GM19395 (cell line): ENCODE measurements around the gene PPP1R8.
A peak's percentile ranks its signal among the peaks of the same experiment; 100 is the strongest.
"Not testable (repeated sequence)": the region's sequence is repeated elsewhere in the genome, so short reads cannot be mapped to it uniquely, and the experiment has no call there.

Source experiments
- ATAC-seq: cut with Tn5 transposase; IDR thresholded peaks from one replicate; pipeline ENCODE4 v1.9.1; 2021; ENCODE audit warnings: mild to moderate bottlenecking, moderate library complexity; ENCODE audit not compliant: unreplicated experiment

Gene PPP1R8

DNA sequence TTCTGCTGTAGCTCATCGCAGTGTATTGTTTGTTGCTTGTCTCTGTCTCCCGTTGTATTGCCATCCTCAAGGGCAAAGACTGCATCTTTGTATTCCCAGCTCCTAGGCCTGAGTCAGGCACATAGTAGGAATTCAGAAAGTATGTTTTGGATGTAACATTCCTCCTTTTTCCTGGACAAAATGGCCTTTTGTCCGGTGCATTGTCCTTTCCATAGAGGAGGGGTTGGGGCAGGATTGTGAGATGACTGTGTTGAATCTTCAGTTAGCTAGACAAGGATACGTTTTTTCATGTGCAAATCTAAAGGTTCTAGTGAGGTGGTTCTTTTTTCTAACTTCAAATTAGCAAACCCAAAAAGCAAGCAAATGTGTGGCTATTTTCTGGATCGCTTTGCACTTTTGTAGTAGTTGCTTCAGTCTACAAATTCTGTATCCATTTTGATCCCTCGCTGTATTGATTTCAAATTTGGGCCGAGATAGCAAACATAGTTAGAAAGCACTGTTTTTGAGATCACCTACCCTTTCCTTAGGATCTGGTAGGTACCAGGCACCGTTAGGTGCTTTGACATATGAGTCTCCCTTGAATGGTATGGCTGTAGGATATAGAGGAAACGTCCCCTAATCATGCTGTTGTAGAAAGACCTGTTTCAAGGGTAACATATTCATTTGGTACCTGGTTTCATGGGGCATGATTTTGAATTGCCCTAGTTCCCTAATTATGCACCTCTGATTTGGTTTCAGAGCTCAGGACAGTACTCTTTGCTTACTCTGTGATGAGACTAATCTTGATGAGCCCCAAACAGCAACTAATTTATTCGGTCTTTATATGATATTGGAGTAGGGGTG, 1.2 kb downstream of the PPP1R8 start:
- ATAC-seq, result no peak

- ATAC-seq, result no peak
These were observed 2.2 kb downstream of the PPP1R8 start for GRCh38 chr1:27832762-27833161.

DNA sequence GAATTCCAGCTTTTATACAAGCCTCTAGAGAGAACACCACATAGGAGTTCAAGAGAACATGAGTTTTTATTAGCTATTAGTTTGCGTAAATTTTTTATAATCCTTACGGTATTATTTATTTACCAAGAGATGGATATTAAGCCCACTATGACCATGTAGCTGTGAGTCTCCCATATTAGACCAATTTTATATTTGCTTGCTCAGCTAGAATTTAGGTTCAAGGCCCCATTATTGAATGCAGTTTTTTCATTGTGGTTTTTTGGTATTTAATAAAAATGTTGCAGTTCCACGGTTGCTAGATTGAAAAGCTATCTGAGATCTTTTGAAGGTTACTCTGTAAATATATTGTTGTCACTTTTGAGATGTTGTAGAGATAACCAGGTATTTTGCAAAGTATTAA, 2.9 kb downstream of the PPP1R8 start:
- ATAC-seq, result no peak

- no peak for ATAC-seq
These were observed 4.5 kb downstream of the PPP1R8 start for GRCh38 chr1:27835046-27835445.

- ATAC-seq, result no peak
These were observed 4.9 kb downstream of the PPP1R8 start for GRCh38 chr1:27835501-27835900.

- no peak for ATAC-seq
These were observed 19.4 kb downstream of the PPP1R8 start for GRCh38 chr1:27849951-27850350.

DNA sequence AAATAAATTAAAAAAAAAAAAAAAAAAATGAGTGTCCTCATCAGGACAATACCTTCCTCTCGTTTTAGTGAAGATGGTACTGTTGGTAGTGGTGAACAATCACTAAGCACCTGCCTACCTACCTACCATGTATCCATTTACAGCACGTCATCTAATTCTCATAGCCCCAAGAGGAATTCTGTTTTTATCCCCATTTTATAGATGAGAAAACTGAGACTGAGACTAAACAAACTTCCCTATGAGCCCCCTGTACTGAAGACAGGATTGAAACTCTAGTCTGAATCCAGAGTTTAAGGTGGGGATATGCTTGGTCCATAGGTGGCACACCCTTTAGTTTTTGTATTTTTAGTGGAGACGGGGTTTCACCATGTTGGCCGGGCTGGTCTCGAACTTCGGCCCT, 24.5 kb downstream of the PPP1R8 start:
- no peak for ATAC-seq

GRCh38 chr1:27856561-27857343, 26.2 kb downstream of the PPP1R8 start:
- no peak for ATAC-seq

- ATAC-seq, result not testable (repeated sequence)
These were observed 27.0 kb downstream of the PPP1R8 start for GRCh38 chr1:27857552-27857951.

DNA sequence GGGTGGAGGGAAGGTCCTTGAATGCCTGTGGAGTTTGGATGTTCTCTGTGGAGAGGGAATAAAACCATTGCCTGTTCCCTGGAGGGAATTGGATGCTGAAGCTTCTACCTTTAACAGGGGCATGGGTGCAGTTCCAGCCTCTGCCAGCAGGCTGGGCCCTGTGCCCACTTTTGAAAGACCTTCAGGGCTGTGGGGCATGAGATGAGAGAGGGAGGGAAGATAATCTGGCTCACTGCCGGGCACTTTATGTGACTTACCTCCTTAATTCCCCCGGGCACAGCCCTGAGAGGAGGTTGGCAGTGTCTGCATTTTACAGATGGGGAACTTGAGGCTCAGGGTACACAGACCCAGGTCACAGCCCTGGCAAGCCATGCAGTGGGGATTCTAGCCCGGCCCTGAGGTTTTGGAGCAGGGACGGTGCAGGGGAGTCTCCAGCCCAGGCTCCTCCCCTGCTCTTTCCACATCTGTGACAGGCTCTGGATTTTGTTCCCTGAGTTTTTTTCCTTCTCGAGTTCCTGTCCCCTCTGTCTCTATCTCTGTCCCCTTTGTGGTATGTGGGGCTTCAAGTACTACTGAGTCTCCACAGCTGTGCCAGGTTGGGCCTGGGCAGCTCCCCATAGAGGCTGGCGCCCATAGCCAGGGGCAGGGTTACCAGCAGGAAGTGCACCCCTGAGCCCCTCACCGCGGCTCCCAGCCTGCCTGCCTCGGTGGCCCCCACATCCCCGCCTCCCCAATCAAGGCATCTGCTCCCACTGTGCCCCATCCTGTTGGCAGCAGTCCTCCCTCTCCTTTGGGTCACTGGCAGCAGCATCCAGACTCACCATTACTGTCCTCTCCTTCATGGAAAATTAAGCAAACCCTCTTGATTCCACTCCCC, 27.7 kb downstream of the PPP1R8 start:
- peak; percentile 72 for ATAC-seq

GRCh38 chr1:27858949-27859576, 28.5 kb downstream of the PPP1R8 start:
- ATAC-seq, result no peak

GRCh38 chr1:27861436-27861835, 30.9 kb downstream of the PPP1R8 start:
- ATAC-seq, result no peak

- ATAC-seq, result no peak
These were observed 31.4 kb downstream of the PPP1R8 start for GRCh38 chr1:27862004-27862403.

DNA sequence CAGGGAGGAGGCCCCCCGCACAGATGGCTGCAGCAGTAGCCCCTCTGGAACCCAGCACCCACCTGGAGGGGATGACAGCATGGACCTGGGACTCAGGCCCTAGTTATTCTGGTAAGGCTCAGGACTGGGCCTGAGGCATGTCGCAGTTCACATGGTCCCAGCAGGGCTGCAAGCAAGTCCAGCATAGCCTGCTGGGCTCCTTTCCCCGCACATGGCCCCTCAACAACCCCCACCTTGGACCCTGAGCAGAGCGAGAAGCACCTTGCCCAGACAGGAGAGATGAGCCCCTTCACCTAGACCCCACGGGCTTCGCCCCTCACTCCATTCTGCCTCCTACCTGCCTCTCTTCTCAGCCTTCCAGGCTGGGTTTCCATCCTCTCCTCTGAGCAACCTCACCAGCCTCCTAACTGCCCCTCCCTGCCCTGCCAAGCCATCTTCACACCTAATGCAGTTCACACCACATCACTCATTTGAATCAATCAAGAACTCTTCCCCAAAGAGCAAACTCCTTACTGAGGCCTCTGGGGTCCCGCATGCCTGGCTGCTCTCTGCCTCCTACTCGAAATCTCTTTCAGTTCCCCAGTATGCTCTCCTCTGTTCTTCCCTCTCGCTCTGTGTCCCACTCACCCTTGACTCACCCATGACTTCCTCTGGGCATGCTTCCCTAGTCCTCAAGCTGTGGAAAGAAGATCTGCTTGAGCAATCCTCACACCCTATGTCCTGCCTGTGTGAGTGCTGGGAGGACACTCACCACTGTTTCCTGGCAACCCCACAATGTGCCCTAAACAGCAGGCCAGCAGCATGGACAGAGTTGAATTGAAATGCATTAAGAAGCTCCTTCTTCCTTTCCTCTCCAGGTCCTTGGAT, 32.3 kb downstream of the PPP1R8 start:
- peak; percentile 62 for ATAC-seq

DNA sequence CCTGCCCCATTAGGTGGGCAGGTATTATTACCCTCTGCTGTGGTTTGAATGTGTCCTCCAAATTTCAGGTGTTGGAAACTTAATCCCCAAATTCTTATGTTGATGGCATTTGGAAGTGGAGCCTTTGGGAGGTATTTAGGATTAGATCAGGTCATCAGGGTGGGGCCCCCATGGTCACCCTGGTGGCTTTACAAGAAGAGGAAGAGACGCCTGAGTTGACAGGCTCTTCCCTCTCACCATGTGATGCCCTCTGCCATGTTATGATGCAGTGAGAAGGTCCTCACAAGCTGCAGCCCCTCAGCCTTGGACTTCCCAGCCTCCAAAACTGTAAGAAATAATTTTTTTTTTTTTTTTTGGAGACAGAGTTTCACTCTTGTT, 32.9 kb downstream of the PPP1R8 start:
- ATAC-seq, result no peak

DNA sequence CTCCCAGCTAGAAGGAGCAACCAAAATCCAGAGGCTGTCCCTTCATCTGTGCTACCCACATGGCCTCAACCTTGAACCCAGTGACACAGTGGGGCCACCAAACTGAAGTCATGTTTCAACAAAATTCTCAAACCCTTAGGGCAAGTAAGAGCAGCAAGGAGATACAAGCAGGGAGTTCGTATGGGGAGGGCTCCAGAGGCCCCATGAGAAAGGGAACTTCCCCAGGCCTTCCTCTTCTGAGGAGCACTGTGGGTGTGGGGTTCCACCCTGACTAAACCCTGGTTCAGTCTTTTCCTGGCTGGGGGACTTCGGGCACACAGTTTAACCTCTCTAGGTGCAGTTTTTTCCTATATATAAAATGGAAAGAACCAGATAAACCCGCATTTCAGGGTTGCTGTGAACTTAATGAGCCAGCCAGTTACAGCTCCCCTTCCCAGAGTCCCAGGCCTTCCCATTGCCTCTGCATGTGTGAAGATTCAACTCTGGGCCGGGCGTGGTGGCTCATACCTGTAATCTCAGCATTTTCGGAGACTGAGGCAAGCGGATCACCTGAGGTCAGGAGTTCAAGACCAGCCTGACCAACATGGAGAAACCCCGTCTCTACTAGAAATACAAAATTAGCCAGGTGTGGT, 33.8 kb downstream of the PPP1R8 start:
- no peak for ATAC-seq

- no peak for ATAC-seq
These were observed 35.2 kb downstream of the PPP1R8 start for GRCh38 chr1:27865821-27866220.

- ATAC-seq, result no peak
These were observed 38.0 kb downstream of the PPP1R8 start for GRCh38 chr1:27868556-27868931.

- no peak for ATAC-seq
These were observed 38.5 kb downstream of the PPP1R8 start for GRCh38 chr1:27868932-27869718.
